Amygdala (tissue), 56 donors: Measurements from ENCODE around the gene SCN8A.
A peak's percentile ranks its signal among the peaks of the same experiment; 100 is the strongest.

Experiments
- DNase-seq, 56 donors: peaks; one replicate each; lab custom pipeline; 2025; lab: John Stamatoyannopoulos, UW

Gene SCN8A

GRCh38 chr12:51846911-51847642 is 256.0 kb downstream of the SCN8A start:
- DNase-seq = peak in 11 of 56 donors; percentile 4 to 47 (median 18)

- peak in 1 of 56 donors; percentile 73 for DNase-seq
These were observed 256.8 kb downstream of the SCN8A start for GRCh38 chr12:51847643-51848325.

- peak in 2 of 56 donors; percentile 11 to 73 for DNase-seq
These were observed 257.3 kb downstream of the SCN8A start, which contains the start of gene FIGNL2 for GRCh38 chr12:51848326-51848727. FIGNL2 (minus strand) TSS chr12:51848718; CDS start chr12:51822413, 26,305 bp downstream.

GRCh38 chr12:51848841-51849735 is 258.1 kb downstream of the SCN8A start:
- peak in 1 of 56 donors; percentile 61 for DNase-seq

GRCh38 chr12:51850081-51850964 is 259.3 kb downstream of the SCN8A start:
- no peak for DNase-seq

GRCh38 chr12:51850965-51851299 is 259.9 kb downstream of the SCN8A start:
- no peak for DNase-seq

- DNase-seq = no peak
These were observed 260.5 kb downstream of the SCN8A start for GRCh38 chr12:51851413-51852124.

GRCh38 chr12:51852404-51853137 is 261.5 kb downstream of the SCN8A start:
- DNase-seq = no peak

GRCh38 chr12:51855586-51856428 is 264.8 kb downstream of the SCN8A start:
- peak in 1 of 56 donors; percentile 8 for DNase-seq

- no peak for DNase-seq
These were observed 270.0 kb downstream of the SCN8A start for GRCh38 chr12:51860986-51861385.
